ENCODE measurements around the gene TMEM121B. TPM values are rescaled to one million over a fixed set of nuclear protein-coding genes. Genes with fewer than 3 reads are reported as not detected.

Gene TMEM121B
- total RNA-seq, 1 donor from 2014 or later: 1.9 TPM

- no peak overlapping the region for H2AFZ ChIP-seq (ENCODE audit: low read depth, low read length)
- H3K9ac ChIP-seq (ENCODE audit: low read length): no peak overlapping the region
- peak overlapping the region; percentile 91 for H3K4me2 ChIP-seq (ENCODE audit: low read length)
- DNase-seq (ENCODE audit: low read depth) (no peak), FAIRE-seq (no peak)
- Mint-ChIP-seq H3K27me3 (ENCODE audit: low read depth, unreplicated experiment) (no peaks in the 10 kb centered on the region), H3K9me3 (ENCODE audit: unreplicated experiment) (peaks cover 2% of the 10 kb centered on the region), H3K36me3 (ENCODE audit: low read depth, unreplicated experiment) (no peaks in the 10 kb centered on the region), H3K27ac (ENCODE audit: unreplicated experiment) (no peak overlapping the region), H3K4me3 (ENCODE audit: unreplicated experiment) (peak overlapping the region; percentile 81), H3K4me1 (ENCODE audit: low read depth, unreplicated experiment) (peaks cover 24% of the 10 kb centered on the region)
- H4K20me1 ChIP-seq (ENCODE audit: insufficient read depth, low read length): peaks cover 25% of the 10 kb centered on the region
- TF ChIP-seq, protein P1, sequence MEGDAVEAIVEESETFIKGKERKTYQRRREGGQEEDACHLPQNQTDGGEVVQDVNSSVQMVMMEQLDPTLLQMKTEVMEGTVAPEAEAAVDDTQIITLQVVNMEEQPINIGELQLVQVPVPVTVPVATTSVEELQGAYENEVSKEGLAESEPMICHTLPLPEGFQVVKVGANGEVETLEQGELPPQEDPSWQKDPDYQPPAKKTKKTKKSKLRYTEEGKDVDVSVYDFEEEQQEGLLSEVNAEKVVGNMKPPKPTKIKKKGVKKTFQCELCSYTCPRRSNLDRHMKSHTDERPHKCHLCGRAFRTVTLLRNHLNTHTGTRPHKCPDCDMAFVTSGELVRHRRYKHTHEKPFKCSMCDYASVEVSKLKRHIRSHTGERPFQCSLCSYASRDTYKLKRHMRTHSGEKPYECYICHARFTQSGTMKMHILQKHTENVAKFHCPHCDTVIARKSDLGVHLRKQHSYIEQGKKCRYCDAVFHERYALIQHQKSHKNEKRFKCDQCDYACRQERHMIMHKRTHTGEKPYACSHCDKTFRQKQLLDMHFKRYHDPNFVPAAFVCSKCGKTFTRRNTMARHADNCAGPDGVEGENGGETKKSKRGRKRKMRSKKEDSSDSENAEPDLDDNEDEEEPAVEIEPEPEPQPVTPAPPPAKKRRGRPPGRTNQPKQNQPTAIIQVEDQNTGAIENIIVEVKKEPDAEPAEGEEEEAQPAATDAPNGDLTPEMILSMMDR (IDR thresholded peaks at IDR 0.05; ENCODE audit: insufficient read depth, low read depth, low read length): no peak
- TF ChIP-seq EZH2 (IDR thresholded peaks at IDR 0.05; ENCODE audit: insufficient read depth, low read length): no peak
- no peaks in the 10 kb centered on the region for H3K36me3 ChIP-seq (ENCODE audit: insufficient read depth, low read length)
- H3K4me3 ChIP-seq (ENCODE audit: insufficient read depth, low read depth, low read length): no peak overlapping the region
- peaks cover 8% of the 10 kb centered on the region for H3K4me1 ChIP-seq (ENCODE audit: insufficient read depth, low read length)
- no peaks in the 10 kb centered on the region for H3K27me3 ChIP-seq (ENCODE audit: insufficient read depth, low read length)
- no peak overlapping the region for H3K27ac ChIP-seq (ENCODE audit: low read depth, low read length)
- H3K9me3 ChIP-seq (ENCODE audit: insufficient read depth, low read depth, low read length): no peaks in the 10 kb centered on the region
- H3K79me2 ChIP-seq (ENCODE audit: insufficient read depth, low read length): peaks cover 32% of the 10 kb centered on the region
Measured at GRCh38 chr22:17083811-17084441, 37.2 kb downstream of the TMEM121B start.

DNA sequence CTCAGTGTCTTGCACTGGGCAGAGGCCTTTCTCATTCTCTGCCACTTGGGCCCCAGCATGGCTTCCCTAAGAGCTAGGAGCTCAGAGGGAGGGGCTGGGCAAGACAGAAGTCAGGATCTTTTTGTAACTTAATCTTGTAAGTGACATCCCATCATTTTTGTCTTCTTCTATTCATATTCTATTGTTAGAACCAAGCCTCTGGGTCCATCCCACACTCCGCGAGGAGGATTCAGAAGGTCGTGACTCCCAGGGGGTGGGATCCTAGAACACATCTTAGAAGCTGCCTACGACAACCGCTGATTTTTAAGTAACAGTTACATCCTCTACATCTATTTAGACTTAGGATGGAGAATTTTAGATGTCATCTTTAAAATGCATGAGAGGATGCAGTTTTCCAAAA is 37.9 kb downstream of the TMEM121B start:
- Histone ChIP-seq H2AFZ (ENCODE audit: low read depth, low read length) (no peak overlapping the region), H3K9ac (ENCODE audit: low read length) (no peak overlapping the region), H3K27ac (ENCODE audit: low read depth, low read length) (no peak overlapping the region), H3K27me3 (ENCODE audit: insufficient read depth, low read length) (no peaks in the 10 kb centered on the region), H3K9me3 (ENCODE audit: insufficient read depth, low read depth, low read length) (no peaks in the 10 kb centered on the region), H3K4me1 (ENCODE audit: insufficient read depth, low read length) (peaks cover 8% of the 10 kb centered on the region), H3K4me2 (ENCODE audit: low read length) (no peak overlapping the region), H3K4me3 (ENCODE audit: insufficient read depth, low read depth, low read length) (no peak overlapping the region), H3K36me3 (ENCODE audit: insufficient read depth, low read length) (no peaks in the 10 kb centered on the region), H3K79me2 (ENCODE audit: insufficient read depth, low read length) (peaks cover 31% of the 10 kb centered on the region), H4K20me1 (ENCODE audit: insufficient read depth, low read length) (peaks cover 23% of the 10 kb centered on the region)
- H3K27me3 Mint-ChIP-seq (ENCODE audit: low read depth, unreplicated experiment): no peaks in the 10 kb centered on the region
- no peak overlapping the region for H3K27ac Mint-ChIP-seq (ENCODE audit: unreplicated experiment)
- peaks cover 2% of the 10 kb centered on the region for H3K9me3 Mint-ChIP-seq (ENCODE audit: unreplicated experiment)
- FAIRE-seq (no peak), DNase-seq (ENCODE audit: low read depth) (no peak)
- H3K4me1 Mint-ChIP-seq (ENCODE audit: low read depth, unreplicated experiment): peaks cover 24% of the 10 kb centered on the region
- no peak for TF ChIP-seq EZH2 (IDR thresholded peaks at IDR 0.05; ENCODE audit: insufficient read depth, low read length)
- H3K36me3 Mint-ChIP-seq (ENCODE audit: low read depth, unreplicated experiment): no peaks in the 10 kb centered on the region
- peak overlapping the region; percentile 81 for H3K4me3 Mint-ChIP-seq (ENCODE audit: unreplicated experiment)

DNA sequence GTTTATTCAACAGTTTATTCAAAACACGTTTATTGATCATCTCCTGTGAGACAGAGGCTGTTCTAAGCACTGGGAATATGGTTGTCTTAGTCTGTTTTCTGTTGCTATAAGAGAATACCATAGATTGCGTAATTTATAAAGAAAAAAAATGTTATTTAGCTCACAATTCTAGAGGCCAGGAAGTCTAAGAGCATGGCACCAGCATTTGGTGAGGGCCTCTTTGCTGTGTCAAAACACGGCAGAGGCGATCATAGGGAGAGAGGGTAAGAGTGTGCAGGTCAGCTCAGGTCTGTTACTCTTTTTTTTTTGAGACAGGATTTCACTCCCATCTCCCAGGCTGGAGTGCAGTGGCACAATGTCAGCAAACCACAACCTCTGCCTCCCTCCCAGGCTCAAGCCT is 41.6 kb downstream of the TMEM121B start:
- peaks cover 19% of the 10 kb centered on the region for H3K4me1 Mint-ChIP-seq (ENCODE audit: low read depth, unreplicated experiment)
- no peak overlapping the region for H2AFZ ChIP-seq (ENCODE audit: low read depth, low read length)
- DNase-seq (ENCODE audit: low read depth) (no peak), FAIRE-seq (no peak)
- TF ChIP-seq EZH2 (IDR thresholded peaks at IDR 0.05; ENCODE audit: insufficient read depth, low read length): no peak
- TF ChIP-seq, protein P1 (IDR thresholded peaks at IDR 0.05; ENCODE audit: insufficient read depth, low read depth, low read length): no peak
- no peaks in the 10 kb centered on the region for H3K36me3 ChIP-seq (ENCODE audit: insufficient read depth, low read length)
- H3K9me3 Mint-ChIP-seq (ENCODE audit: unreplicated experiment): peaks cover 2% of the 10 kb centered on the region
- H3K27me3 ChIP-seq (ENCODE audit: insufficient read depth, low read length): no peaks in the 10 kb centered on the region
- H4K20me1 ChIP-seq (ENCODE audit: insufficient read depth, low read length): no peaks in the 10 kb centered on the region
- H3K4me3 Mint-ChIP-seq (ENCODE audit: unreplicated experiment): no peak overlapping the region
- H3K79me2 ChIP-seq (ENCODE audit: insufficient read depth, low read length): no peaks in the 10 kb centered on the region
- H3K36me3 Mint-ChIP-seq (ENCODE audit: low read depth, unreplicated experiment): no peaks in the 10 kb centered on the region
- no peaks in the 10 kb centered on the region for H3K27me3 Mint-ChIP-seq (ENCODE audit: low read depth, unreplicated experiment)
- no peak overlapping the region for H3K4me2 ChIP-seq (ENCODE audit: low read length)
- H3K27ac ChIP-seq (ENCODE audit: low read depth, low read length): no peak overlapping the region
- H3K9me3 ChIP-seq (ENCODE audit: insufficient read depth, low read depth, low read length): no peaks in the 10 kb centered on the region
- H3K27ac Mint-ChIP-seq (ENCODE audit: unreplicated experiment): no peak overlapping the region
- peaks cover 14% of the 10 kb centered on the region for H3K4me1 ChIP-seq (ENCODE audit: insufficient read depth, low read length)
- no peak overlapping the region for H3K4me3 ChIP-seq (ENCODE audit: insufficient read depth, low read depth, low read length)
- H3K9ac ChIP-seq (ENCODE audit: low read length): no peak overlapping the region
